Activated CD8-positive, alpha-beta memory T cell treated with anti-CD3 and anti-CD28 coated beads for 48 hours (primary cell): ENCODE results near the gene LRRC10B.

ENCODE experiments used
- DNase-seq, 3 experiments: peaks; one replicate each; pipeline ENCODE4 v3.0.0-alpha.2; 2020; ENCODE audit warnings: low read depth in 2 of 3, low spot score in 2 of 3

The LRRC10B gene

GRCh38 chr11:61486011-61486620, 22.4 kb upstream of the LRRC10B start:
- no peak for DNase-seq

- DNase-seq = no peak
Observed at GRCh38 chr11:61486779-61487178, 21.8 kb upstream of the LRRC10B start.

GRCh38 chr11:61487342-61488025, 21.1 kb upstream of the LRRC10B start:
- DNase-seq = no peak

- DNase-seq = no peak
Observed at GRCh38 chr11:61488651-61489291, 19.8 kb upstream of the LRRC10B start.

- no peak for DNase-seq
Observed at GRCh38 chr11:61489833-61490721, 18.5 kb upstream of the LRRC10B start.

- DNase-seq = no peak
Observed at GRCh38 chr11:61491736-61492395, 16.7 kb upstream of the LRRC10B start.

- no peak for DNase-seq
Observed at GRCh38 chr11:61494381-61494961, 14.1 kb upstream of the LRRC10B start.

- no peak for DNase-seq
Observed at GRCh38 chr11:61495801-61496601, 12.5 kb upstream of the LRRC10B start.

- DNase-seq = no peak
Observed at GRCh38 chr11:61496602-61497400, 11.7 kb upstream of the LRRC10B start.

GRCh38 chr11:61497473-61497872, 11.1 kb upstream of the LRRC10B start:
- DNase-seq = no peak

- no peak for DNase-seq
Observed at GRCh38 chr11:61497876-61498275, 10.7 kb upstream of the LRRC10B start.

GRCh38 chr11:61498767-61499341, 9.7 kb upstream of the LRRC10B start:
- no peak for DNase-seq

- DNase-seq = no peak
Observed at GRCh38 chr11:61499816-61500491, 8.6 kb upstream of the LRRC10B start.

GRCh38 chr11:61502522-61502921, 6.0 kb upstream of the LRRC10B start:
- no peak for DNase-seq

GRCh38 chr11:61503135-61503770, 5.3 kb upstream of the LRRC10B start:
- no peak for DNase-seq

- no peak for DNase-seq
Observed at GRCh38 chr11:61505106-61505505, 3.4 kb upstream of the LRRC10B start.

- no peak for DNase-seq
Observed at GRCh38 chr11:61505640-61506155, 2.9 kb upstream of the LRRC10B start.
